Chondrocyte (in vitro differentiated cells): ENCODE measurements around the gene LIPN. TPM values are rescaled to one million over a fixed set of nuclear protein-coding genes. Genes with fewer than 3 reads are reported as not detected.

ENCODE experiments used
- DNase-seq: peaks from one replicate; pipeline ENCODE4 v3.0.0; 2021; ENCODE audit warnings: mixed read lengths, low spot score
- H3K27ac Mint-ChIP-seq: one replicate; pipeline ENCODE4 v1.8.0; 2021; ENCODE audit warnings: mild to moderate bottlenecking, moderate library complexity, mixed read lengths; ENCODE audit not compliant: unreplicated experiment
- H3K27me3 Mint-ChIP-seq: 2 replicates; pipeline ENCODE4 v1.8.0; 2021; ENCODE audit warnings: low read depth, mixed read lengths
- H3K36me3 Mint-ChIP-seq: 2 replicates; pipeline ENCODE4 v1.8.0; 2021; ENCODE audit warnings: low read depth, mixed read lengths
- H3K4me1 Mint-ChIP-seq: 2 replicates; pipeline ENCODE4 v1.8.0; 2021; ENCODE audit warnings: low read depth, mild to moderate bottlenecking, mixed read lengths
- H3K4me3 Mint-ChIP-seq: one replicate; pipeline ENCODE4 v1.8.0; 2021; ENCODE audit warnings: mild to moderate bottlenecking, moderate library complexity, mixed read lengths; ENCODE audit not compliant: unreplicated experiment
- H3K9me3 Mint-ChIP-seq: 2 replicates; pipeline ENCODE4 v1.8.0; 2021; ENCODE audit warnings: low read depth, mixed read lengths
- CTCF ChIP-seq: fragments of 200-600 bp; sonication (generic); IDR thresholded peaks from 2 replicates; pipeline ENCODE4 v1.5.0; 2021; ENCODE audit warnings: antibody characterized with exemption, mild to moderate bottlenecking, moderate library complexity
- total RNA-seq: library from RNA; stranded (reverse); gene quantifications from 3 replicates; pipeline ENCODE4 v1.2.1, GENCODE V29; 2021

Gene LIPN
- total RNA-seq, 1 donor from 2014 or later: not detected

DNA sequence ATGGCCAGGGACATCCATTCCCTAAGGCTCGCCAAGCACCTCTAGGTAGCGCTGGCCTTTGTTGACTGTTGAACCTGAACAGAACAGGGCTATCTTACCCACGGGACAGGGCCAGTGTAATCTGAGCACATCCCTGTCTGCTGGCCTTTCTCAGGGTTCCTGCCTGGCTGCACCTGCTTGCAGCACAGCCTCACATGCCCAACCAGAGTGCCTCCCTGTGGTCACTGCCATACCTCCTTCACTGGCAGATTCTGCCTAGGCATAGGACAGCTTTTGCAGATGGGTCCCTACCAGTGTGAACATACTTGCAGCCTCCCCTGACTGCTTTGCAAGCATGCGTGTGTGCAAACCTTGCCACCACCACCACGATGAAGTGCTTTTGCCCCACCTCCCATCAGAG is 15.8 kb upstream of the LIPN start:
- Mint-ChIP-seq H3K4me1 (no peaks in the 10 kb centered on the region), H3K4me3 (no peak overlapping the region), H3K9me3 (peaks cover 26% of the 10 kb centered on the region), H3K27ac (no peak overlapping the region), H3K36me3 (no peaks in the 10 kb centered on the region), H3K27me3 (peaks cover 30% of the 10 kb centered on the region)
- TF ChIP-seq CTCF: no peak
- no peak for DNase-seq

GRCh38 chr10:88745633-88746032 is 14.2 kb upstream of the LIPN start:
- TF ChIP-seq CTCF: no peak

DNA sequence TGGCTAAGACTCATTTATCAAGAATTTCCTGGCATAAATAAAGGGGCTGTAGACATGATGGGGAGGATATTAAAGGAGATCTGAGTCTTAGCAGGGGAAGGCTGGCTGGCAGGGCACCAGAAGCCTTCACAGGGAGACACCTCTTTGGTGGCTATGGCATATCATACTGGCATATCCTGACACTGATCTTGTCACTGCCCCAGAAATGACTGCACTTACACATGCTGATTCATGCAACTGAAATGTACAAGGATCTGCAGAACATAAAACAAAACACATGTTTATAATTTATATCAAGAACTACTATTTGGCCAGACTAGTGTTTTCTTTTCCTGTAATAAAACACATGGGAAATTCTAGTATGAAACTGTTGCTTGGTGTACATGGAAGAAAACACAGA is 5.5 kb upstream of the LIPN start:
- TF ChIP-seq CTCF: no peak
- H3K27ac Mint-ChIP-seq: no peak overlapping the region
- H3K9me3 Mint-ChIP-seq: peaks cover 8% of the 10 kb centered on the region
- peaks cover 4% of the 10 kb centered on the region for H3K27me3 Mint-ChIP-seq
- no peak overlapping the region for H3K4me3 Mint-ChIP-seq
- peaks cover 8% of the 10 kb centered on the region for H3K4me1 Mint-ChIP-seq
- H3K36me3 Mint-ChIP-seq: no peaks in the 10 kb centered on the region
- DNase-seq: no peak

More at GRCh38 chr10:88745633-88746032, 14.2 kb upstream of the LIPN start:
- DNase-seq: no peak
- H3K27ac Mint-ChIP-seq: no peak overlapping the region
- H3K27me3 Mint-ChIP-seq: peaks cover 29% of the 10 kb centered on the region
- no peaks in the 10 kb centered on the region for H3K4me1 Mint-ChIP-seq
- no peak overlapping the region for H3K4me3 Mint-ChIP-seq
- no peaks in the 10 kb centered on the region for H3K36me3 Mint-ChIP-seq
- peaks cover 37% of the 10 kb centered on the region for H3K9me3 Mint-ChIP-seq

DNA sequence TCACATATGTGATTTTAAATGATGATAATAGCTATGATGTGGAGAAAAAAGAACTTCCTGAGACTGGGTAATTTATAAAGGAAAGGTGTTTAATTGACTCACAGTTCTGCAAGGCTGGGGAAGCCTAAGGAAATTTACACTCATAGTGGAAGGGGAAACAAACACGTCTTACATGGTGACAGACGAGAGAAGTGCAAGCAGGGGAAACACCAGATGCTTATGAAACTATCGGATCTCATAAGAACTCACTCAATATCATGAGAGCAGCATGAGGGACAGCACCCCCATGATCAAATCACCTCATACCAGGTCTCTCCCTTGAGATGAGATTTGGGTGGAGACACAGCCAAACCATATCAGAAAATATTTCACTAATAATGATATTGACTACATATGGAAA is 4.1 kb upstream of the LIPN start:
- Mint-ChIP-seq H3K4me1 (peaks cover 8% of the 10 kb centered on the region), H3K36me3 (no peaks in the 10 kb centered on the region), H3K9me3 (no peaks in the 10 kb centered on the region), H3K4me3 (no peak overlapping the region), H3K27ac (no peak overlapping the region), H3K27me3 (peaks cover 9% of the 10 kb centered on the region)
- no peak for TF ChIP-seq CTCF
- no peak for DNase-seq

- H3K36me3 Mint-ChIP-seq: no peaks in the 10 kb centered on the region
- H3K4me1 Mint-ChIP-seq: peaks cover 8% of the 10 kb centered on the region
- H3K4me3 Mint-ChIP-seq: no peak overlapping the region
- H3K27me3 Mint-ChIP-seq: peaks cover 12% of the 10 kb centered on the region
- H3K9me3 Mint-ChIP-seq: no peaks in the 10 kb centered on the region
- no peak for TF ChIP-seq CTCF
- no peak for DNase-seq
- H3K27ac Mint-ChIP-seq: no peak overlapping the region
Measured at GRCh38 chr10:88756660-88757059, 3.2 kb upstream of the LIPN start.
